Panc1 (cell line): ENCODE results near the gene NSMCE1.

Source experiments
- CTCF ChIP-seq: fragments of 450-650 bp; IDR thresholded peaks from 2 replicates; pipeline ENCODE4 v1.5.1; 2017; ENCODE audit warnings: mild to moderate bottlenecking
- POLR2AphosphoS5 ChIP-seq: IDR thresholded peaks from 2 replicates; pipeline ENCODE4 v1.6.1; 2012; ENCODE audit warnings: mild to moderate bottlenecking, low read depth, low read length, moderate library complexity
- REST ChIP-seq, 2 experiments: IDR thresholded peaks; 2 replicates each; pipeline ENCODE4 v1.6.1; 2011 to 2012; ENCODE audit warnings: low read depth in 2 of 2, control low read depth in 1 of 2, low read length in 1 of 2, mild to moderate bottlenecking in 1 of 2, moderate library complexity in 1 of 2; ENCODE audit not compliant: insufficient read depth in 1 of 2
- TCF7L2 ChIP-seq: IDR thresholded peaks from 2 replicates; pipeline ENCODE4 v1.6.1; 2011; ENCODE audit warnings: mild to moderate bottlenecking, low read depth, low read length, inconsistent platforms

- TF ChIP-seq CTCF (no peak), POLR2AphosphoS5 (no peak), REST (IDR thresholded peaks at IDR 0.05; ENCODE audit: insufficient read depth in 1 of 2, low read depth in 2 of 2, low read length in 1 of 2) (no peak), TCF7L2 (no peak)
Measured at GRCh38 chr16:27189335-27189972, 79.1 kb downstream of the NSMCE1 start.
